WTC11 (cell line): ENCODE data around the gene PCBD2.

ENCODE experiments used
- CBFB ChIP-seq: sonication (generic); formaldehyde crosslinking; IDR thresholded peaks from 2 replicates; pipeline ENCODE4 v1.8.1; 2022; ENCODE audit warnings: mild to moderate bottlenecking, low read depth, missing genetic modification reagents
- HMGXB4 ChIP-seq: sonication (generic); formaldehyde crosslinking; IDR thresholded peaks from 2 replicates; pipeline ENCODE4 v1.8.1; 2023; ENCODE audit warnings: mild to moderate bottlenecking, moderate library complexity, missing genetic modification reagents
- RELA ChIP-seq: sonication (generic); formaldehyde crosslinking; IDR thresholded peaks from 2 replicates; pipeline ENCODE4 v1.8.1; 2022; ENCODE audit warnings: missing genetic modification reagents, mild to moderate bottlenecking, borderline replicate concordance
- TF ChIP-seq, protein P1 (sequence below): fragments of 200-600 bp; IDR thresholded peaks from 2 replicates; pipeline ENCODE4 v1.8.0; 2022; ENCODE audit warnings: antibody characterized with exemption

DNA sequence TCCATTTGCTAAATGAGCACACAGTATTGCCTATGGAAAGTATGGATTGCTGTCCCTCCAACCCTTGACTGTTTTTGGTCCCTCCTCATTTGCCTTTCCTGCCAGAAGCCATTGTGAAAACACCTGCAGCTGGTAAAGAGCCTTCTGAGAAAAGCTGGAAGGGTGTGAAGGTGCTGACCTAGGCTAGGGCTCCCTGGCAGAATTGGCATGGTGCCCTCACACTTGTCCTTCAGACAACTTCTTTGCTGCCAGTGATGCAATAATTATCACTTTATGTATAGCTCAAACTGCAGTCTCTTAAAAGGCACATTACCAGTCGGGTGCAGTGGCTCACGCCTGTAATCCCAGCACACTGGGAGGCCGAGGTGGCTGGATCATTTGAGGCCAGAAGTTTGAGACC is 26.5 kb upstream of the PCBD2 start:
- TF ChIP-seq, protein P1, sequence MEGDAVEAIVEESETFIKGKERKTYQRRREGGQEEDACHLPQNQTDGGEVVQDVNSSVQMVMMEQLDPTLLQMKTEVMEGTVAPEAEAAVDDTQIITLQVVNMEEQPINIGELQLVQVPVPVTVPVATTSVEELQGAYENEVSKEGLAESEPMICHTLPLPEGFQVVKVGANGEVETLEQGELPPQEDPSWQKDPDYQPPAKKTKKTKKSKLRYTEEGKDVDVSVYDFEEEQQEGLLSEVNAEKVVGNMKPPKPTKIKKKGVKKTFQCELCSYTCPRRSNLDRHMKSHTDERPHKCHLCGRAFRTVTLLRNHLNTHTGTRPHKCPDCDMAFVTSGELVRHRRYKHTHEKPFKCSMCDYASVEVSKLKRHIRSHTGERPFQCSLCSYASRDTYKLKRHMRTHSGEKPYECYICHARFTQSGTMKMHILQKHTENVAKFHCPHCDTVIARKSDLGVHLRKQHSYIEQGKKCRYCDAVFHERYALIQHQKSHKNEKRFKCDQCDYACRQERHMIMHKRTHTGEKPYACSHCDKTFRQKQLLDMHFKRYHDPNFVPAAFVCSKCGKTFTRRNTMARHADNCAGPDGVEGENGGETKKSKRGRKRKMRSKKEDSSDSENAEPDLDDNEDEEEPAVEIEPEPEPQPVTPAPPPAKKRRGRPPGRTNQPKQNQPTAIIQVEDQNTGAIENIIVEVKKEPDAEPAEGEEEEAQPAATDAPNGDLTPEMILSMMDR: no peak
- no peak for TF ChIP-seq CBFB
- no peak for TF ChIP-seq RELA (CRISPR knock-in tag)
- TF ChIP-seq HMGXB4 (CRISPR knock-in tag): no peak
